H1 (cell line): ENCODE measurements around the gene TSHR. TPM values are rescaled to one million over a fixed set of nuclear protein-coding genes. Genes with fewer than 3 reads are reported as not detected.

Experiments
- ASH2L ChIP-seq: fragments of 200-600, 300-600 bp; sonication (generic); IDR thresholded peaks from one replicate; pipeline ENCODE4 v1.7.1; 2017; ENCODE audit warnings: low read length
- CBX5 ChIP-seq: fragments of 300-800, 300-1000 bp; sonication (generic); IDR thresholded peaks from 2 replicates; pipeline ENCODE4 v1.7.1; 2016; ENCODE audit warnings: antibody characterized with exemption, low read length, low read depth
- FOSL1 ChIP-seq: IDR thresholded peaks from 2 replicates; pipeline ENCODE4 v1.6.1; 2011; ENCODE audit warnings: mild to moderate bottlenecking, low read depth, low read length, moderate library complexity; ENCODE audit not compliant: insufficient read depth
- KDM1A ChIP-seq: fragments of 200-600, 300-600 bp; sonication (generic); IDR thresholded peaks from 2 replicates; pipeline ENCODE4 v1.7.1; 2016; ENCODE audit warnings: mild to moderate bottlenecking, low read length, borderline replicate concordance
- MAFK ChIP-seq: IDR thresholded peaks from 2 replicates; pipeline ENCODE4 v1.6.1; 2012; ENCODE audit warnings: low read depth, mild to moderate bottlenecking, improper control_type of control experiment, low read length
- POLR2A ChIP-seq, 2 experiments: IDR thresholded peaks; 1 replicate in 1 of 2; 2 replicates in 1 of 2; pipeline ENCODE4 v1.6.1; 2011; ENCODE audit warnings: low read depth in 2 of 2, low read length in 2 of 2, mild to moderate bottlenecking in 2 of 2; ENCODE audit errors: control extremely low read depth in 1 of 2
- RXRA ChIP-seq: IDR thresholded peaks from 2 replicates; pipeline ENCODE4 v1.6.1; 2011; ENCODE audit warnings: low read depth, mild to moderate bottlenecking, low read length, moderate library complexity; ENCODE audit not compliant: insufficient read depth
- SIRT6 ChIP-seq: IDR thresholded peaks from one replicate; pipeline ENCODE4 v1.7.1; 2012; ENCODE audit warnings: low read length, inconsistent platforms
- ZNF274 ChIP-seq: IDR thresholded peaks from 2 replicates; pipeline ENCODE4 v1.7.0; 2012; ENCODE audit warnings: low read length, borderline replicate concordance; ENCODE audit errors: extremely low read depth
- polyA plus RNA-seq, 7 experiments: library from polyadenylated mRNA; depleted of rRNA in 3 of 7; stranded (reverse) in 5 of 7; unstranded in 2 of 7; fragments of >200 nt in 5 of 7; fragments of 200-250 nt in 2 of 7; gene quantifications; 1 replicate in 5 of 7; 2 replicates in 1 of 7; 4 replicates in 1 of 7; pipeline versions ENCODE4 v1.2.1 to v1.2.3, GENCODE V29; 2011 to 2013; ENCODE audit warnings: missing spikeins in 2 of 7, mixed read lengths in 2 of 7
- total RNA-seq: library from RNA; stranded (reverse); fragmentation: NEBNext Ultra II Directional; extraction: Animal tissue kit (Norgen Biotek cat#: 25700); gene quantifications from 2 replicates; pipeline ENCODE4 v1.2.1, GENCODE V29; 2021

The TSHR gene
- total and polyA plus RNA-seq, 2 of the 8 experiments (the other 6 are each of a cell fraction or from before 2014, with no cell fraction given): 0.27 TPM; not detected in 1

DNA sequence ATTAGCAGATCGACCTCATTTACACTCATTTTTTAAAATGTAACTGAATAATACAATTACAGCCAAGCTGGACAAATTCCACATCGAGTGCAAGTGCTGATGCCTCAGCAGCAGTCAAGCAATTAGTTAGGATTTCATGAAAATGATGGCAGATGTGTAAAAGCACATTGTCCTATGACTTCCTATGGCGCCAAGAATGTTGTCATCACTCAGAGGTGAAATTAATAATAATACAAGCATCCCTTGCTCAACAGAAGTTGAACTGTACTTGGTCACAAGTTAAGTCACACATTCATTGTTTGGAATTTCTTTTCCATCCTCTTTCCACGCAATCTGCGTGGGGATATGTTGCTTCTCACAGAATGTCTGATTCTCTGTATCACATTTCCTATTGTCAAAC lies 148.0 kb downstream of the TSHR start (continued):
- TF ChIP-seq ASH2L: no peak
- TF ChIP-seq POLR2A (IDR thresholded peaks at IDR 0.05; ENCODE audit: control extremely low read depth in 1 of 2, low read depth in 2 of 2, low read length in 2 of 2): no peak
- TF ChIP-seq MAFK: no peak
- TF ChIP-seq KDM1A: no peak
- no peak for TF ChIP-seq FOSL1
- TF ChIP-seq SIRT6: no peak
- TF ChIP-seq CBX5: no peak
- TF ChIP-seq RXRA: no peak
- no peak for TF ChIP-seq ZNF274
